ENCODE measurements around the gene ZNF770. TPM values are rescaled to one million over a fixed set of nuclear protein-coding genes. Genes with fewer than 3 reads are reported as not detected.
A peak's percentile ranks its signal among the peaks of the same experiment; 100 is the strongest.

Gene ZNF770
- total and polyA plus RNA-seq, 12 donors, result 8.7 to 52.7 (median 39.0) TPM

DNA sequence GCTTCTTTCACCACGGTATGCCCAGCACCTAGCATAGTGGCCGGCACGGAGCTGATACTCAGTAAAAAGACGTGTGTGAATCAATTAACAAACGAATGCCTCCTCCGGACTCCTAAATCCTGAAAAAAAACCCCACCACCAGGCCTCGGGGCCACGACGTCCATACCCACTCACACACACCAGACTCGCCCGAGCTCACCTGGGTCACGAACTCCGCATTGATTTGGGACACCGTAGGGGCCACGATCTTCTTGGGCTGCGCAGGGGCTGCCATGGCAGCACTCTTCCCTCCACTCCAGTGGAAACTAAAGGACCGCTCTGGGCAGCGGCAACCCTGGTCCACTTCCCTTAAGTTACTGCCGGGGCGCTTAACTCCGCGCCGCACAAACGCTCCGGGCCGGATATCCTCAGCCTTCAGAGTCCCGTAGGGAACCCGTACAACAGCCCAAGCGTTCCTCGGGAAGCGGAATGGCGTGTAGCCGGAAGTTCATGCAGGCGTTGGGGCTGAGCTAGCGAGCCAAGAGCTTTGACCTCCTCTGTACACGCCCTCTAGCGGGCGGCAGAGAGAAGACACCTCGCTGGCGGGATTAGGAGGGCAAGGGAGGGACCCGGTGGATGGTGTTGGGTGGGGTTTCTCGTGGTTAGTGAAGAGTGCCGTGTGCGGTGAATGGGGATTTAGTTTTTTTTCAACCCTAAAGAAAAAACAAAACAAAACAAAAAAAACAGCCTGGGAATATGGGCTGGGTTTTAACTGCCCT lies 18.6 kb downstream of the ZNF770 start, which contains the start of gene AQR:
Gene AQR, minus strand, starts transcription at position 403 of the 758 bp plus-strand sequence. Its CDS starts 129 bp downstream, at position 274.
- TF ChIP-seq, protein P1, sequence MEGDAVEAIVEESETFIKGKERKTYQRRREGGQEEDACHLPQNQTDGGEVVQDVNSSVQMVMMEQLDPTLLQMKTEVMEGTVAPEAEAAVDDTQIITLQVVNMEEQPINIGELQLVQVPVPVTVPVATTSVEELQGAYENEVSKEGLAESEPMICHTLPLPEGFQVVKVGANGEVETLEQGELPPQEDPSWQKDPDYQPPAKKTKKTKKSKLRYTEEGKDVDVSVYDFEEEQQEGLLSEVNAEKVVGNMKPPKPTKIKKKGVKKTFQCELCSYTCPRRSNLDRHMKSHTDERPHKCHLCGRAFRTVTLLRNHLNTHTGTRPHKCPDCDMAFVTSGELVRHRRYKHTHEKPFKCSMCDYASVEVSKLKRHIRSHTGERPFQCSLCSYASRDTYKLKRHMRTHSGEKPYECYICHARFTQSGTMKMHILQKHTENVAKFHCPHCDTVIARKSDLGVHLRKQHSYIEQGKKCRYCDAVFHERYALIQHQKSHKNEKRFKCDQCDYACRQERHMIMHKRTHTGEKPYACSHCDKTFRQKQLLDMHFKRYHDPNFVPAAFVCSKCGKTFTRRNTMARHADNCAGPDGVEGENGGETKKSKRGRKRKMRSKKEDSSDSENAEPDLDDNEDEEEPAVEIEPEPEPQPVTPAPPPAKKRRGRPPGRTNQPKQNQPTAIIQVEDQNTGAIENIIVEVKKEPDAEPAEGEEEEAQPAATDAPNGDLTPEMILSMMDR (IDR thresholded peaks at IDR 0.05), result peak; percentile 60 to 97 (median 82)
- peak; percentile 92 to 96 for DNase-seq
- intact Hi-C loops (cut with DNase I), result loop anchor here in 5 of 10 donors (1.0 to 5.0 kb wide), 3 partner anchors 19 to 602 kb away; partner anchors contain the start of genes ZNF770 (in 4 of the 5) and LPCAT4 (in 1 of the 5)
- H3K9me3 ChIP-seq, result no peaks in the 10 kb centered on the region
- H3K27ac ChIP-seq, result peak within 1 kb of the TSS; percentile 8 to 91 (median 86)
- H3K27me3 ChIP-seq, result no peaks in the 10 kb centered on the region
- peaks cover 0 to 56% (median 34%) of the 10 kb centered on the region in 9 donors for H3K4me1 ChIP-seq
- H3K36me3 ChIP-seq, result peaks cover 0 to 7% (median 0%) of the 10 kb centered on the region in 9 donors
- ATAC-seq, result peak; percentile 99 to 100 (median 100)
- peak within 1 kb of the TSS; percentile 62 to 100 (median 81) for H3K4me3 ChIP-seq
- 0% methylated on average over 44 of the region's 44 CpGs for WGBS, 2 donors

- no peak overlapping the region for H3K27ac ChIP-seq
- peaks cover 0 to 50% (median 33%) of the 10 kb centered on the region in 9 donors for H3K4me1 ChIP-seq
- intact Hi-C loops (cut with DNase I), result no loop called here
- H3K9me3 ChIP-seq, result no peaks in the 10 kb centered on the region
- ATAC-seq (no peak), DNase-seq (no peak)
- no peaks in the 10 kb centered on the region for H3K27me3 ChIP-seq
- H3K4me3 ChIP-seq, result no peak overlapping the region
- 91% methylated on average over 2 of the region's 2 CpGs for WGBS, 2 donors
- H3K36me3 ChIP-seq, result peaks cover 0 to 58% (median 9%) of the 10 kb centered on the region in 9 donors
- TF ChIP-seq, protein P1 (IDR thresholded peaks at IDR 0.05), result no peak
These were observed 23.8 kb downstream of the ZNF770 start for GRCh38 chr15:34964277-34964676.

DNA sequence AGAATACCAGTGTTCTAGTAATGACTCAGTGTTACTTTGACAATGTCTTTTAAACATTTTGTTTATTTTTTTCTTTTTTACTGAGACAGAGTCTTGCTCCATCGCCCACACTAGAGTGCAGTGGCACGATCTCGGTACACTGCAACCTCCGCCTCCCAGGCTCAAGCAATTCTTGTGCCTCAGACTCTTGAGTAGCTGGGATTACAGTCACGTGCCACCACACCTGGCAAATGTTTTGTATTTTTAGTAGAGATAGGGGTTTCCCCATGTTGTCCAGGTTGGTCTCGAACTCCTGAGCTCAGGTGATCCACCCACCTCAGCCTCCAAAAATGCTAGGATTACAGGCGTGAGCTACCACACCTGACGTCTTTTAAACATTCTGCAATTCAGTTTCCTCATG lies 34.2 kb downstream of the ZNF770 start:
- TF ChIP-seq, protein P1 (IDR thresholded peaks at IDR 0.05), result no peak
- intact Hi-C loops (cut with DNase I), result no loop called here
- H3K27me3 ChIP-seq, result no peaks in the 10 kb centered on the region
- no peak for ATAC-seq
- H3K36me3 ChIP-seq, result peaks cover 0 to 86% (median 7%) of the 10 kb centered on the region in 9 donors
- peaks cover 0 to 12% (median 0%) of the 10 kb centered on the region in 9 donors for H3K4me1 ChIP-seq
- no peak for DNase-seq
- no peak overlapping the region for H3K4me3 ChIP-seq
- no peaks in the 10 kb centered on the region for H3K9me3 ChIP-seq
- whole genome bisulfite sequencing, 2 donors, result 94 to 96% methylated on average over 8 of the region's 8 CpGs
- H3K27ac ChIP-seq, result no peak overlapping the region

DNA sequence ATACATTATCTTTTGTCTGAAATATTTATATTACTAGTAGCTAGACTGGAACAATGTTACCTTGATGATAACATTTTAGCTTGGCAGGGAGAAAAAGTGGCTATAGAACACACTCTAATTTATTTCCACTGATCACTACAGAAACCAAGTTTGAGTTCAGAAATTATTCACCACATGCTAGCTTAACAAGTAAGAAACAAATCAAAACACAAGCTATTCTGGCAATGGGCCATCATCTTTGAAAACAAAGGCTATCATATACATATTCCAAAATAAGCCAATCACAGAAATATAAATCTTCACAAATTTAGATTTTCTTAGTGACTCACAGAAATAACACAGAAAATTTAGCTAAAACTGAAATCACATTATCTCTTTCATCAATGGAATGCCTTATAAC lies 35.6 kb downstream of the ZNF770 start:
- Histone ChIP-seq H3K27ac (no peak overlapping the region), H3K9me3 (no peaks in the 10 kb centered on the region), H3K36me3 (peaks cover 0 to 87% (median 8%) of the 10 kb centered on the region in 9 donors), H3K27me3 (no peaks in the 10 kb centered on the region), H3K4me3 (no peak overlapping the region), H3K4me1 (peaks cover 0 to 12% (median 0%) of the 10 kb centered on the region in 9 donors)
- TF ChIP-seq, protein P1 (IDR thresholded peaks at IDR 0.05), result no peak
- ATAC-seq, result no peak
- intact Hi-C loops (cut with DNase I), result no loop called here
- DNase-seq, result no peak

Data from heart right ventricle (tissue), 16 donors.